GM13977 (cell line): ENCODE measurements around the gene IL18RAP.

Experiments
- DNase-seq: peaks from one replicate; pipeline ENCODE4 v3.0.0; 2012; ENCODE audit warnings: low spot score
- in situ Hi-C: fragments of 300-500 bp; cut with MboI; formaldehyde crosslinking; loops from one replicate; pipeline ENCODE4 v1.12.0; 2022; ENCODE audit warnings: low sequenced_read_pairs, low pct_unique_long_range_greater_than_20kb, mixed read lengths, inconsistent platforms; ENCODE audit not compliant: unreplicated experiment
- TF ChIP-seq, protein P1 (sequence below): IDR thresholded peaks from 2 replicates; pipeline ENCODE4 v1.5.1; 2012; ENCODE audit warnings: mild to moderate bottlenecking, control low read depth; ENCODE audit not compliant: insufficient read depth; ENCODE audit errors: extremely low read depth, missing control alignments

IL18RAP gene

DNA sequence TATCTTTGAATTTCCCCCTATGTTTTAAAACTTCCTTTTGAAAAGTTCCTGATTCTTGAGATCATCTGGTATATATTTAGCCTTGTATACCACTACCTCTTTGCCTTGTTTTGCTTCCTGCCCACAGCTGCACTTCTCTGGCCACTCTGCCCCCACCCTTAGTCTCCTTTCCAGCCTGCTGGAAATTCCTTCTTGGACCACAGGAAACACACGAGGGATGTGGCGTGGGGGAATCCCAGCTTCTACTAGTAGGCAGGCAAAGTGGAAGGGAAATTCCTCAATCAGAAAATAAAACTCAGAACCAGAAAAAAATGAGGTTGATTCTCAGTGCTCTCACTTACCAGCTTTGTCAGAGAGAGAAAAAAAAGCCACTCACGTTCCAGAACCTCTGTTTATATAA, 13.4 kb downstream of the IL18RAP start:
- TF ChIP-seq, protein P1, sequence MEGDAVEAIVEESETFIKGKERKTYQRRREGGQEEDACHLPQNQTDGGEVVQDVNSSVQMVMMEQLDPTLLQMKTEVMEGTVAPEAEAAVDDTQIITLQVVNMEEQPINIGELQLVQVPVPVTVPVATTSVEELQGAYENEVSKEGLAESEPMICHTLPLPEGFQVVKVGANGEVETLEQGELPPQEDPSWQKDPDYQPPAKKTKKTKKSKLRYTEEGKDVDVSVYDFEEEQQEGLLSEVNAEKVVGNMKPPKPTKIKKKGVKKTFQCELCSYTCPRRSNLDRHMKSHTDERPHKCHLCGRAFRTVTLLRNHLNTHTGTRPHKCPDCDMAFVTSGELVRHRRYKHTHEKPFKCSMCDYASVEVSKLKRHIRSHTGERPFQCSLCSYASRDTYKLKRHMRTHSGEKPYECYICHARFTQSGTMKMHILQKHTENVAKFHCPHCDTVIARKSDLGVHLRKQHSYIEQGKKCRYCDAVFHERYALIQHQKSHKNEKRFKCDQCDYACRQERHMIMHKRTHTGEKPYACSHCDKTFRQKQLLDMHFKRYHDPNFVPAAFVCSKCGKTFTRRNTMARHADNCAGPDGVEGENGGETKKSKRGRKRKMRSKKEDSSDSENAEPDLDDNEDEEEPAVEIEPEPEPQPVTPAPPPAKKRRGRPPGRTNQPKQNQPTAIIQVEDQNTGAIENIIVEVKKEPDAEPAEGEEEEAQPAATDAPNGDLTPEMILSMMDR: no peak
- in situ Hi-C loops: loop anchor here (10.0 to 25.0 kb wide), 2 partner anchors 124 to 182 kb away; partner anchors contain the start of gene IL1RL1
- no peak for DNase-seq

DNA sequence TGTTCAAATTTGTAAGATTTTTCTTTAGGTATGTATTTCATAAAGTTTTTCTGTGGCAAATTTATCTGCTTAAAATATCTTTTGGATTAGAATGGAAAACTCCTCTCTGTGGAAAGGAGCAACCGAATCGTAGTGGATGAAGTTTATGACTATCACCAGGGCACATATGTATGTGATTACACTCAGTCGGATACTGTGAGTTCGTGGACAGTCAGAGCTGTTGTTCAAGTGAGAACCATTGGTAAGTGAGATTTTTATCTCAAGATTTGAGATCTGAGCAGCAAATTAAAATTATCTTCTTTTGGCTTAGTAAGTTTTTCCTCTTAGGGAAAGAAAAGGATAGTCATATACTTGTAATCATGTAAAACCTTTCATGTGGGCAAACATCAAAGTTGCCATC, 14.2 kb downstream of the IL18RAP start:
- in situ Hi-C loops: loop anchor here (10.0 to 25.0 kb wide), 2 partner anchors 125 to 182 kb away; partner anchors contain the start of gene IL1RL1
- TF ChIP-seq, protein P1: no peak
- no peak for DNase-seq

DNA sequence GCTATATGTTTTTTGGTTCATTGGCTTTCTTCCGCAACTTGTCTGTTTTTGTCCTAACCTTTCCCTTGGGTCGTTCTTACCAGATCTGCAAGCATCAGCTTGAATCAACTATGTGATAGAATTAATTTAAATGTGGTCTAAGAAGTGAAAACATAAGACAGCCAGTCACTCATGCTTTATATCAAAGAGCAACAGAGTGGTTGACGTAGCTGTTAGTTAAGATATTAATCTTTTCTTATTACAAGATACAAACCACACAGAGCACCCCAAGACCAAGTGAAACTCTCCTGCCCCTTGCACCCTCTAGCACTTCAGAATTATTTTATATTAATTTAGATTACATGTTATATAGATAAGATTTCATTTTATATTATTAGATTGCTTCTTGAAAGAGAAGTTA, 15.2 kb downstream of the IL18RAP start:
- in situ Hi-C loops: loop anchor here (10.0 to 25.0 kb wide), 2 partner anchors 126 to 183 kb away; partner anchors contain the start of gene IL1RL1
- DNase-seq: no peak
- TF ChIP-seq, protein P1: no peak

DNA sequence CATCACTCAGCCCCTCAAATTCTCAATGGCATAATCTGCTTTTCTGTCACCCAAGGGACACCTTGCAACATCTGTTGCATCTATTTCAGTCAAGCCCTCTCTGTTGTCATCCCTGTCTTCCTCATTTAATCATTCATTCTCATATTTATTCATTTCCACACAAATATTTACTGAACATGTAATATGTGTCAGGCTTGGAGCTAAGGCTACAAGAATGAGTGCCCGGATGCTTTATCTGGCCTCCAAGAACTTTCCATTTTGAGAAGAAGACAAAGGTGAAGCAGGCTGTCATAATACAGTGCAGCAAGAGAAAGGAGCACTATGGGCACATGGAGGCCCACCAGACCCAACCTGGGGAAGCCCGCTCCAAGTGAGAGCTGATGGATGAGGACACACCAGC, 15.6 kb downstream of the IL18RAP start:
- in situ Hi-C loops: loop anchor here (10.0 to 25.0 kb wide), 2 partner anchors 126 to 184 kb away; partner anchors contain the start of gene IL1RL1
- no peak for DNase-seq
- TF ChIP-seq, protein P1: no peak

DNA sequence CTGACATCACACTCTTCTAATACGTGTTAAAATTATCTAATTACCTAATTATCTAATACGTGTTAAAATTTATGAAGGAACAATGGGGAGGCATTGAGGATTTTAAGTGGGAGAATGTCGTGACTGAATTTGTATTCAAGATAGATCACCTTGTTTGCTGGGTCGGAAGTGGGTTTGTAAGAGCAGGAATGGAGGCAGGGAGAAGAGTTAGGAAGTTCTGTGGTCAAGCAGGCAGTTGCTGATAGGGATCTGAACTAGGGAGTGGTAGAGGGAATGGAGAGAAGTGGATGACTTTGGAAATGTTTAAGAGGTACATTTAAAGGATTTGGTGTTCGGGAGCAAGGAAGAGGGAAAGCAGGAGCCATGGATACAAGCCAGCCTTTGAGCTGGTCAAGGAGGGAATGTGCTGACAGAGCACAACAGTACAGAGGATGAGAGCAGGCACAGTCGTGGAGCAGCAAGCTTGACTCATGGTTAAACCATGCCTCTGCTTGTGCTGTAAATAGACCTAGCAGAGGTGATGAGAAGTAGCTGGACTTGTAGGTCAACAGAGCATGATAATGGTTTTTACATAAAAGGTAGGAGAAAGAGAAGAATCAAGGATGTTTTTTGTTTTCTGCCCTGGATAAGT, 16.2 kb downstream of the IL18RAP start:
- TF ChIP-seq, protein P1: no peak
- DNase-seq: no peak
- in situ Hi-C loops: loop anchor here (10.0 to 25.0 kb wide), 2 partner anchors 127 to 184 kb away; partner anchors contain the start of gene IL1RL1

DNA sequence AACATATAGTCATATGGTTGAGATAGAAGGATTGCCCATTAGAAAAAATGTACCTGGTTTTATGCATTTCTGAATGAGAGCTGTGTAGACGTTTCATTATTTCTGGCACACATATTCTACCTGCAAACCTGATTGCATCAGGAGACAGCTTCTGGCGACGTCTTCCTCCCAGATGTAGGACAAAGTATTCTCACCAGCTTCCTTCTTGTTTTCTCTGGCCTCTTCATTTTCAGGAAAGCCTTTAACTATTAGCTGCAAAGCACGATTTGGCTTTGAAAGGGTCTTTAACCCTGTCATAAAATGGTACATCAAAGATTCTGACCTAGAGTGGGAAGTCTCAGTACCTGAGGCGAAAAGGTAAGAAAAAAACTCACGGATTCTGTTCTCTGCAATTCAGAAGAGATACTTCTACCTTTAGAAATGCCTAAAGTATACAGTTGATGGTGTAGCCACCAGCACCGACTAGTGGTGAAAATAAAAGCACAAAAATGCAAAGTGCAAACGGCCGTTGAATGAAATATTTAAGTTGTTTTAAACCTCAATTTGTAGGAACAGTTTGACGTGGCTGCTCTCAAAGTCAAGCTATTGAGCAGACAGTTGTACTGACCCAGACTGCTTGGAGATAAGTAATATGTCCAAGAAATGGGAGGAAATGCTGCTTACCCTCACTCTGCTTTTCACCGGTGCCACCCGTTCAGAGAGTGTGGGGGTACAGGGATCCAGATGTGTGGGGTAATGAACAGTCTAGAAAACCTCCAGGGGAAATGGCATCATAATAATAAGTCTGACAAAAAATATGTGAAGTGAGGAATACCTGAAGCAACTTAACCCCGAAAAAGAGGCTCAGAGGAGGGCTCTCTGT, 20.2 kb downstream of the IL18RAP start:
- peak; percentile 60 for DNase-seq
- TF ChIP-seq, protein P1: peak; percentile 82

More for the DNA sequence above, 20.2 kb downstream of the IL18RAP start:
- in situ Hi-C loops: loop anchor here (10.0 to 25.0 kb wide), 2 partner anchors 131 to 418 kb away; partner anchors contain the start of gene IL1RL1
